H4 (cell line): Measurements from ENCODE around the gene SOX4. TPM values are rescaled to one million over a fixed set of nuclear protein-coding genes. Genes with fewer than 3 reads are reported as not detected.

Experiments
- DNase-seq: peaks from one replicate; pipeline ENCODE4 v3.0.0-alpha.2; 2015; ENCODE audit warnings: low spot score
- total RNA-seq: library from RNA; depleted of rRNA; stranded (reverse); fragments of >200 nt; shearing (Covaris generic); gene quantifications from 2 replicates; pipeline ENCODE4 v1.2.3, GENCODE V29; 2014

Gene SOX4
- total RNA-seq, 1 experiment from 2014 or later: 30.4 TPM

DNA sequence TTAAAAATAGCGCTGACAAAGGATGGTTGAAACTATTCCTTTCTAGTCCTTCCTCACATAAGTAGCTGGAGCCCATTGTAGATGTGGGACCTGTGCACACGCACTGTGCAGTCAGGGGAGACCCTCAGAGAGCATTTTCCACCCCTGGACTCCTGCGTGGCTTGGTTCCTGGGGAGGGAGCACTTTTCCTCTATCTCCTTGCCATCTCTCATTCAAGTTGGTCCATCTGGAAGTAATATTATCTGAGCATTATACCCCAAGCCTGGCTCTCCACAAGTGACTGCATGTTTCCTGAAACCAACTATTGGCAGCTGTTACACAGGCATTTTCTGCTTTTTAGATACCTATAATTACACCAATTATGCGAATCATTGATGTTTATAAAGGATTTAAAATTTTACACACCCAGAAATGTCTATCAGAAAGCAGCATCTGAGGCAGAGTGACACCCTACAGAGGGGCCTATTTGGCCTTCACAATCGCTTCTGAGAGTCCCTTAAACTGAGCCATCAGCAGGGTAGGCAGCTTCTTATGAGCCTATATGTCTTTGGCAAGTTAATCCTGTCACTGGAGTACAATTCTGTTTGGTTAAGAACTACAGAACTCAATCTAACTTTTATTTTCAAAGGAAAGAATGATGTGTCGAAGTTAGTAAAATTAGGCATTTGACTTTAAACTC lies 18.7 kb downstream of the SOX4 start:
- DNase-seq: no peak

DNA sequence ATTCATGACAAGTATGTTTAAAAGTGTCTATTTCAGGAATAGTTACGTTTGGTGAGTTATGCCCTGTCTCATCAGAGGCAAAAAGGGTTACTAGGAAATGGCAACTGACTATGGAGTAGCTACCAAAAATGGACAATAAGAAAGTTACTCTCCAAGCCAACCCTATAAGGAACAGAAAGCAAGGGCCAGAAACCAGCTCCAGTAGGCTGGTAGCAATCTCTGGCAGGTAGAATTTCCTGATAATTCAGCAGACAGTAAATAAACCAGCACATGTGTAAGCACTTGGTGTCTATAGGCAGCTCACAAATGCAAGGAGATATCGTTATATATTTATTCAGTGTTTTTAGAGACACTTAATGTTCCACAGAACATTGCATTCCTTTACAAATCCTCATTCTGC lies 20.3 kb downstream of the SOX4 start:
- DNase-seq: no peak

DNA sequence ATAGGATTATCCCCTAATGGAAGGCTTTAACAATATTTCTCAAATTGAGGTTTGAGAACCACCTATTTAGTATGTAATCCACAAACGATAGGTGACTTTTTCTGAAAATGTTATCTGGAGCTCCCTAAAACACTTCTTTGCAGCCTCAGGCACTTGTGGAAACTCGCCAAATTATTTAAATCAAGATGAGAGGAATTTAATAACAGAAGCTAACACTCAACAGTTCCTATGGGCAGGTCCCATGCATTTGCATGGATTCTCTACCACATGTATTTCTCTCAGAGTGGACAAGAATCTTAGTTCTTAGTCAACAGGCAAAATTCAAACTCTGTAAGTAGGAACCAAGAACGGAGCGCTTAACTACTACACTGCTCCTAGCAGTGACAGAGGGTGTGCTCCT lies 20.7 kb downstream of the SOX4 start:
- DNase-seq: no peak

GRCh38 chr6:21615504-21615903 lies 22.0 kb downstream of the SOX4 start:
- no peak for DNase-seq

- no peak for DNase-seq
These were observed 22.5 kb downstream of the SOX4 start for GRCh38 chr6:21616005-21616404.

- DNase-seq: no peak
These were observed 32.1 kb downstream of the SOX4 start for GRCh38 chr6:21625642-21626041.

GRCh38 chr6:21626756-21627155 lies 33.2 kb downstream of the SOX4 start:
- DNase-seq: no peak

- DNase-seq: no peak
These were observed 34.6 kb downstream of the SOX4 start for GRCh38 chr6:21628160-21628559.

DNA sequence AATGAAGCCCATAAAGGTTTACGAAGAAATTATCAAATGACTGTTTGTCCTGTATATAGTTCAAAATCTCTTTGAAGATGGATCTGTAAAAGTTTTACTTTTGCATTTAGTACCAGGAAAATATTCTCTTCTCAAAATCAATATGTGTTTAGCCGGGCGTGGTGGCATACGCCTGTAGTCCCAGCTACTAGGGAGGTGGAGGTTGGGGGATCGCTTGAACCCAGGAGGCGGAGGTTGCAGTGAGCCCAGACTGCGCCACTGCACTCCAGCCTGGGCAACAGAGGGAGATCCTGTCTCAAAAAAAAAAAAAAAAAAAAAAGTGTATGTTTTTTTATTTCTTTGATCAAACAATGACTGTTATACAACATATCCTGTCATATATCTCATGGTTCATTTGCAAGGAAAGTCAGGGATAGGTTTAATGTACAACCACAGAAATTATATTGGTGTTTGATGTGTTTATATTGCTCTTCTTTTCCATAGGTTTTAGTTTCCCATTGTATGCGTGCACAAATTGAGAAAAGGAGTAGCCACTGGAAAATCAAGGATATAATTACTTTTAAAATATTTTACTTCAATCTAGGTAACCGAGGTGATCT lies 40.1 kb downstream of the SOX4 start:
- DNase-seq: no peak

DNA sequence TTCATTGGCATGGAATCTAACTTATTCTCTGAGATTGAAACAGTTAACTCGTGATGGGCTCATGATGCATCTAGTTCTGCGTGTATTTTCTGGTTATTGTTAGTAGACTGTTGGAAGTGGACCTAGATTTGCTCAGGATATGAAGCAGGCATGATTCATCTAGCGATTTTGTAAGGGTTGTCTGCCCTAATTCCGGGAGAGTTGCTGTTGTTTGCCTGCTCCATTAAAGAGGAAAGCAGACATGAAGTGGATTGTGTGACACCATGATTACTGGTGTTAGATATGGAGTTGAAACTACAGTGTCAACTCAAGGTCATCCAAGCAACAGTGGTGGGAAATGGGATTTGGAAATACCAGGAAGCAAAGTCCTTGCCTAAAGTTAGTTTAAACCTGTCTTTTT lies 41.0 kb downstream of the SOX4 start:
- peak; percentile 64 for DNase-seq

- DNase-seq: no peak
These were observed 43.3 kb downstream of the SOX4 start for GRCh38 chr6:21636876-21637275.

DNA sequence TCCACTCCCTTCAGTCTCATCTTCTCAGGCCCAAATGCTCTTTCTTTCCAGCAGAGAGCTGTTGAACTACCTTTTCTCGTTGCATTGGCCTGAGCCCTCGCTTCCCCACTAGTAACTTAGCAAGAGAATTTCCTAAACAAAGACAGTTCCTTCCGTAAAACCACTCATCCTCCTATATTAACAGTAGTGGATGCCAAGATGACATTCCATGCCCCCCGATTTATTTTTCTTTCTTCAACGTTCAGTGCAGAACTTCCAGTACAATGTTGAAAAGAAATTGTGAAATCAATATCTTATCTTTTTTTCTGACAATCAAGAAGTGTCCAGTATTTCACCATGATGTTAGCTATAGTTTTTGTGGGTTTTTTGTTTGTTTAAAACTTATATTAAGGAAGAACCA lies 45.8 kb downstream of the SOX4 start:
- DNase-seq: no peak
